Fibroblast of skin of right biceps (primary cell): Measurements from ENCODE around the gene FAM9C.

ENCODE experiments used
- DNase-seq: peaks from one replicate; pipeline ENCODE4 v3.0.0-alpha.2; 2013

The FAM9C gene

GRCh38 chrX:13005661-13006473, 38.6 kb downstream of the FAM9C start:
- DNase-seq, result no peak

GRCh38 chrX:13001961-13002671, 42.3 kb downstream of the FAM9C start:
- DNase-seq, result no peak

- no peak for DNase-seq
These were observed 43.3 kb downstream of the FAM9C start for GRCh38 chrX:13001097-13001496.

- peak; percentile 24 for DNase-seq
These were observed 44.1 kb downstream of the FAM9C start for GRCh38 chrX:13000301-13000811.

- DNase-seq, result no peak
These were observed 45.0 kb downstream of the FAM9C start for GRCh38 chrX:12999422-12999821.

GRCh38 chrX:12997906-12998687, 46.3 kb downstream of the FAM9C start:
- DNase-seq, result no peak

GRCh38 chrX:12996934-12997435, 47.4 kb downstream of the FAM9C start:
- DNase-seq, result no peak

- no peak for DNase-seq
These were observed 50.1 kb downstream of the FAM9C start for GRCh38 chrX:12994321-12994720.

- DNase-seq, result no peak
These were observed 50.6 kb downstream of the FAM9C start for GRCh38 chrX:12993826-12994225.

GRCh38 chrX:12992544-12993118, 51.8 kb downstream of the FAM9C start:
- DNase-seq, result no peak

GRCh38 chrX:12991575-12991974, 52.8 kb downstream of the FAM9C start:
- no peak for DNase-seq

- no peak for DNase-seq
These were observed 55.0 kb downstream of the FAM9C start for GRCh38 chrX:12989461-12989860.

GRCh38 chrX:12988797-12989196, 55.6 kb downstream of the FAM9C start:
- DNase-seq, result peak; percentile 73

- no peak for DNase-seq
These were observed 56.4 kb downstream of the FAM9C start for GRCh38 chrX:12987900-12988594.

GRCh38 chrX:12987340-12987739, 57.1 kb downstream of the FAM9C start:
- no peak for DNase-seq

- DNase-seq, result no peak
These were observed 57.5 kb downstream of the FAM9C start for GRCh38 chrX:12986886-12987285.

GRCh38 chrX:12986164-12986779, 58.1 kb downstream of the FAM9C start:
- no peak for DNase-seq
